HepG2 (cell line): ENCODE measurements around the gene WNK4. TPM values are rescaled to one million over a fixed set of nuclear protein-coding genes. Genes with fewer than 3 reads are reported as not detected.

Experiments
- CREM ChIP-seq, 2 experiments: sonication (generic) in 1 of 2; formaldehyde crosslinking in 1 of 2; IDR thresholded peaks; 2 replicates each; pipeline versions ENCODE4 v1.4.0 to v1.6.1; 2016 to 2020; ENCODE audit warnings: antibody characterized with exemption in 1 of 2, mild to moderate bottlenecking in 1 of 2, missing genetic modification reagents in 1 of 2
- GABPA ChIP-seq, 2 experiments: IDR thresholded peaks; 2 replicates each; pipeline ENCODE4 v1.6.1; 2011 to 2016; ENCODE audit warnings: low read depth in 2 of 2, low read length in 1 of 2, missing biosample characterization in 1 of 2, missing genetic modification characterization in 1 of 2
- MEIS2 ChIP-seq: sonication (generic); formaldehyde crosslinking; IDR thresholded peaks from 2 replicates; pipeline ENCODE4 v1.9.0; 2021; ENCODE audit warnings: mild to moderate bottlenecking, missing genetic modification reagents
- RBM39 ChIP-seq: fragments of 200-400 bp; formaldehyde crosslinking; IDR thresholded peaks from one replicate; pipeline ENCODE4 v1.6.1; 2018; ENCODE audit warnings: antibody characterized with exemption, mild to moderate bottlenecking, low read depth, low read length; ENCODE audit not compliant: poor library complexity, severe bottlenecking
- RFX5 ChIP-seq: IDR thresholded peaks from 2 replicates; pipeline ENCODE4 v1.6.1; 2011; ENCODE audit warnings: low read depth, low read length, improper control_type of control experiment
- TBX3 ChIP-seq: fragments of 450-650 bp; IDR thresholded peaks from 2 replicates; pipeline ENCODE4 v1.6.1; 2017; ENCODE audit warnings: antibody characterized with exemption, mild to moderate bottlenecking, inconsistent platforms, borderline replicate concordance
- ZBTB7A ChIP-seq: sonication (generic); formaldehyde crosslinking; IDR thresholded peaks from 2 replicates; pipeline ENCODE4 v1.8.0; 2022; ENCODE audit warnings: mild to moderate bottlenecking, missing genetic modification reagents
- ZC3H4 ChIP-seq: sonication (generic); formaldehyde crosslinking; IDR thresholded peaks from 2 replicates; pipeline ENCODE4 v1.4.0; 2020; ENCODE audit warnings: missing genetic modification reagents, borderline replicate concordance
- ZFX ChIP-seq: sonication (generic); formaldehyde crosslinking; IDR thresholded peaks from 2 replicates; pipeline ENCODE4 v1.4.0; 2020; ENCODE audit warnings: mild to moderate bottlenecking, low read depth, missing genetic modification reagents, moderate library complexity
- ZNF34 ChIP-seq: sonication (generic); formaldehyde crosslinking; IDR thresholded peaks from 2 replicates; pipeline ENCODE4 v1.4.0; 2020; ENCODE audit warnings: mild to moderate bottlenecking, missing genetic modification reagents, borderline replicate concordance
- ZNF577 ChIP-seq: sonication (generic); formaldehyde crosslinking; IDR thresholded peaks from 2 replicates; pipeline ENCODE4 v1.4.0; 2020; ENCODE audit warnings: mild to moderate bottlenecking, low read depth, missing genetic modification reagents, borderline replicate concordance
- ZNF614 ChIP-seq: IDR thresholded peaks from 2 replicates; pipeline ENCODE4 v1.6.1; 2018; ENCODE audit warnings: missing biosample characterization, missing genetic modification reagents, inconsistent platforms, borderline replicate concordance
- ZNF616 ChIP-seq: sonication (generic); formaldehyde crosslinking; IDR thresholded peaks from 2 replicates; pipeline ENCODE4 v1.5.0; 2020; ENCODE audit warnings: low read depth, mild to moderate bottlenecking, missing genetic modification reagents
- ZSCAN21 ChIP-seq: sonication (generic); formaldehyde crosslinking; IDR thresholded peaks from 2 replicates; pipeline ENCODE4 v1.8.0; 2022; ENCODE audit warnings: mild to moderate bottlenecking, missing genetic modification reagents, moderate library complexity, borderline replicate concordance
- polyA plus RNA-seq, 8 experiments: library from polyadenylated mRNA; depleted of rRNA in 3 of 8; stranded (reverse) in 7 of 8; unstranded in 1 of 8; fragments of >200 nt; fragmentation: Illumina TruSeq in 4 of 8; extraction: Trizol in 4 of 8; gene quantifications; 2 replicates each; pipeline versions ENCODE4 v1.2.1 to v1.2.3, GENCODE V29; 2011 to 2016; ENCODE audit warnings: low read depth in 4 of 8, missing spikeins in 1 of 8, mixed read lengths in 1 of 8; ENCODE audit not compliant: insufficient read depth in 1 of 8
- total RNA-seq, 5 experiments: library from RNA; depleted of rRNA; stranded (reverse); fragments of >200 nt; fragmentation: Illumina TruSeq; extraction: Trizol; gene quantifications; 2 replicates each; pipeline ENCODE4 v1.2.3, GENCODE V29; 2016; ENCODE audit warnings: low read depth in 1 of 5
- TF ChIP-seq, protein P1 (sequence below): sonication (generic); formaldehyde crosslinking; IDR thresholded peaks from 2 replicates; pipeline ENCODE4 v1.4.0; 2020; ENCODE audit warnings: missing genetic modification reagents, low read depth, mild to moderate bottlenecking, borderline replicate concordance
- TF ChIP-seq, protein P2 (sequence below): sonication (generic); formaldehyde crosslinking; IDR thresholded peaks from 2 replicates; pipeline ENCODE4 v1.5.0; 2020; ENCODE audit warnings: missing genetic modification reagents
- TF ChIP-seq, protein P3 (sequence below): sonication (generic); formaldehyde crosslinking; IDR thresholded peaks from 2 replicates; pipeline ENCODE4 v1.4.0; 2020; ENCODE audit warnings: missing genetic modification reagents

The WNK4 gene
- total and polyA plus RNA-seq, 2 of the 13 experiments (the other 11 are each of a cell fraction or from before 2014, with no cell fraction given) = 2.7 to 13.7 TPM

- TF ChIP-seq, protein P1, sequence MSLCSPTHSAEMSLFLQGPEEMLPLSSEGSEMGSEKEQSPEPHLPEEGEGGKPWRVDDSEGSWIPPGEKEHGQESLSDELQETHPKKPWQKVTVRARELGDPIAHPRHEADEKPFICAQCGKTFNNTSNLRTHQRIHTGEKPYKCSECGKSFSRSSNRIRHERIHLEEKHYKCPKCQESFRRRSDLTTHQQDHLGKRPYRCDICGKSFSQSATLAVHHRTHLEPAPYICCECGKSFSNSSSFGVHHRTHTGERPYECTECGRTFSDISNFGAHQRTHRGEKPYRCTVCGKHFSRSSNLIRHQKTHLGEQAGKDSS (CRISPR knock-in tag) = 0 out of 2 replicates have a peak, but pooled peaks have one; percentile 79
- TF ChIP-seq ZNF616 (CRISPR knock-in tag) = 0 out of 2 replicates have a peak, but pooled peaks have one; percentile 64
- TF ChIP-seq ZSCAN21 (CRISPR knock-in tag) = no peak
- no peak; the same call in 1 of the 2 replicates for TF ChIP-seq ZC3H4
- TF ChIP-seq ZNF577 (CRISPR knock-in tag) = 0 out of 2 replicates have a peak, but pooled peaks have one; percentile 32
- TF ChIP-seq ZBTB7A = no peak
- TF ChIP-seq ZNF34 = peak; percentile 3; the same call in 1 of the 2 replicates
- TF ChIP-seq TBX3 = no peak
- TF ChIP-seq ZNF614 = 0 out of 2 replicates have a peak, but pooled peaks have one; percentile 7
- TF ChIP-seq MEIS2 (CRISPR knock-in tag) = 0 out of 2 replicates have a peak, but pooled peaks have one; percentile 10
- no peak for TF ChIP-seq CREM (IDR thresholded peaks at IDR 0.05)
- no peak for TF ChIP-seq CREM (CRISPR knock-in tag; IDR thresholded peaks at IDR 0.05)
- no peak for TF ChIP-seq GABPA (IDR thresholded peaks at IDR 0.05; ENCODE audit: low read depth, low read length)
- peak; percentile 39 for TF ChIP-seq GABPA (CRISPR knock-in tag; IDR thresholded peaks at IDR 0.05; ENCODE audit: low read depth)
- TF ChIP-seq, protein P2, sequence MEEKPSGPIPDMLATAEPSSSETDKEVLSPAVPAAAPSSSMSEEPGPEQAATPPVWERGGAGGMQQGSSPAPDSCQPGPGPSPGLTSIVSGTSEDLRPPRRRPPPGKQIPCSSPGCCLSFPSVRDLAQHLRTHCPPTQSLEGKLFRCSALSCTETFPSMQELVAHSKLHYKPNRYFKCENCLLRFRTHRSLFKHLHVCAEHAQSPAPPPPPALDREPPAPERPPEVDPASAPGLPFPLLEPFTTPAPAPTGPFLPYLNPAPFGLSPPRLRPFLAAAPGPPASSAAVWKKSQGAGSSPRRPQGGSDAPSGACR = no peak; the same call in 1 of the 2 replicates
- no peak for TF ChIP-seq RFX5
- peak; percentile 81 for TF ChIP-seq ZFX
- TF ChIP-seq, protein P3, sequence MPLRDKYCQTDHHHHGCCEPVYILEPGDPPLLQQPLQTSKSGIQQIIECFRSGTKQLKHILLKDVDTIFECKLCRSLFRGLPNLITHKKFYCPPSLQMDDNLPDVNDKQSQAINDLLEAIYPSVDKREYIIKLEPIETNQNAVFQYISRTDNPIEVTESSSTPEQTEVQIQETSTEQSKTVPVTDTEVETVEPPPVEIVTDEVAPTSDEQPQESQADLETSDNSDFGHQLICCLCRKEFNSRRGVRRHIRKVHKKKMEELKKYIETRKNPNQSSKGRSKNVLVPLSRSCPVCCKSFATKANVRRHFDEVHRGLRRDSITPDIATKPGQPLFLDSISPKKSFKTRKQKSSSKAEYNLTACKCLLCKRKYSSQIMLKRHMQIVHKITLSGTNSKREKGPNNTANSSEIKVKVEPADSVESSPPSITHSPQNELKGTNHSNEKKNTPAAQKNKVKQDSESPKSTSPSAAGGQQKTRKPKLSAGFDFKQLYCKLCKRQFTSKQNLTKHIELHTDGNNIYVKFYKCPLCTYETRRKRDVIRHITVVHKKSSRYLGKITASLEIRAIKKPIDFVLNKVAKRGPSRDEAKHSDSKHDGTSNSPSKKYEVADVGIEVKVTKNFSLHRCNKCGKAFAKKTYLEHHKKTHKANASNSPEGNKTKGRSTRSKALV (CRISPR knock-in tag) = no peak
- TF ChIP-seq RBM39 = no peak
Measured at GRCh38 chr17:42744283-42744805, 36.1 kb upstream of the WNK4 start (continued).
